CD4-positive, alpha-beta T cell treated with Interleukin-6 for 4 hours (primary cell): Measurements from ENCODE around the gene LENG1.
A peak's percentile ranks its signal among the peaks of the same experiment; 100 is the strongest.

Source experiments
- DNase-seq: peaks from one replicate; pipeline ENCODE4 v3.0.0-alpha.2; 2020; ENCODE audit warnings: mixed read lengths

The LENG1 gene

DNA sequence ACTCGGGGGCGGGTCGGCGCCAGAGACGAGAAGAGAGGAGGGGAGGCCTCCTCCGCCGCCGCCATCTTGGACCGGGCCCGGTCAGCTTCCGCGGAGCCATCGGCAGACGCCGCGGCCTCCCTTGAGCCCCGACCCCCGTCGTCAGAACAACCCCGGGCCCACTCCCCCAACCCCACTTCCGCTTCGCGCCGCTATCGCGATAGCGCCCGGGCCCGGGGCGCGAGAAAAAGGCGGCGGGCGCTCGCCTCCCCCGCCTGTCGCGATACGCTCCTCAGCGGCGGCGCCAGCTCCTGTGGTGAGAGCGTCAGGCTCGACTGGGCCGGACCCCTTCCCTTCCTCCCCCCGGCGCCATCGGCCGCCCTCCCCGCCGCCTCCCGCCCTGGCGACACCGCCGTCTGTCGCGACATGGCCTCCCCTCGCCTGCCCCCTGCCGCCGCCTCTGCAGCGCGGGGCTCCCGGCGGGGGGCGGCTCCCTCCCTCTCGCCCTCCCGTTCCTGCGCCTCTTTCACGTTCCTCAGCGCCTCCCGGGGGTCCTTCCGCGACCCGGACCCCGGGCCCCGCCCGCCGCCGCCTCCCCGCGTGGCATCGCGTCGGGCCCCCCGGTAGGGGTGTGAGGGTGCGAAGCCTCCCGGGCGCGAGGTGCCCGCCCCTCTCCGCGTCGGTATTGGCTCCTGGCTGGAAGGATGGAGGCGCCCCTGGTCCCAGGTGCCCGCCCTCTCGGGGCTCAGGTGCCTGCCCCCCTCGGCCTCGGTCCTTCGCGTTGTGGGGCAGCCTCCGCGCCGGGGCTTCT, 21.6 kb downstream of the LENG1 start, which contains the start of gene CNOT3:
Gene CNOT3 (plus strand): TSS at position 64 of the 790 bp plus-strand sequence. CDS start 5,217 bp downstream, outside the sequence.
- peak; percentile 38 for DNase-seq

DNA sequence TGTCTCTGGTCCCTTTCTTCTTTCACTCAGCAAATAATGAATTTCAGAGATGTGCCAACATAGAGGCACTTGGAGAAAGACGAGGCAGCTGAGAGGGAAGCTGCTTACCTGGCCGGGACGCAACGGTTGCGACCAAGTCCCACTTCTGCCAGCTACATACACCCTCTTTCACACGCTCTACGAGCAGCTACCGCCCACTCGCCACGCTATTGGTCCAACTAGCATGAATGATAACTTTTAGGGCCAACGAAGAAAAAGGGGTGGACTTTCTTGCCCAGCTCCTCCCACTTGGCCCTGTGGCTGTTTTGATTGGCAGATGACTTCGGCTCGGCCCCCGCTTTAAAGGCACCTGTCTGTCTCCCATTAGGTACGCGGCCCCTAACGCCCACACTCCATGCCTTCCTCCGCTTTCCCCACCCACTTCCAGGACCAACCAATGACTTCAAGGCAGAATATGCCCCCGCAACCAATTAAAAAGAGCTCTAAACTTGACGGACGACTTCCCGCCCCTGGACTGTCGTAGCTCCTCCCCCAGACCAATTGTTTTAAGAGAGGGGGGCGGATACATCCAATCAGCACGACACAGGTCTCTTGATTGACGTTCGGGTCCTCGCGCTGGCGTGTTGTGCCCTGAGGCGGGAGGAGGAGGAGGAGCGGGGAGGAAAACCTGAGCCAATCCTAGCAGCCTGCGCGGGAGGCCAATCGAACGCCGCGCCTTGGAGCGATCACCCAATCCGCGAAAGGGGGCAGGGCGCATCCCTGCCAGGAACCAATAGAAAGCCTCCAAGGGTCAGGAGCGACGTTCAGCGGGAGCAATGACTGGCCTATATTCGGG, 22.4 kb downstream of the LENG1 start:
- DNase-seq: peak; percentile 99

GRCh38 chr19:54136086-54136863, 23.2 kb downstream of the LENG1 start:
- DNase-seq: no peak

DNA sequence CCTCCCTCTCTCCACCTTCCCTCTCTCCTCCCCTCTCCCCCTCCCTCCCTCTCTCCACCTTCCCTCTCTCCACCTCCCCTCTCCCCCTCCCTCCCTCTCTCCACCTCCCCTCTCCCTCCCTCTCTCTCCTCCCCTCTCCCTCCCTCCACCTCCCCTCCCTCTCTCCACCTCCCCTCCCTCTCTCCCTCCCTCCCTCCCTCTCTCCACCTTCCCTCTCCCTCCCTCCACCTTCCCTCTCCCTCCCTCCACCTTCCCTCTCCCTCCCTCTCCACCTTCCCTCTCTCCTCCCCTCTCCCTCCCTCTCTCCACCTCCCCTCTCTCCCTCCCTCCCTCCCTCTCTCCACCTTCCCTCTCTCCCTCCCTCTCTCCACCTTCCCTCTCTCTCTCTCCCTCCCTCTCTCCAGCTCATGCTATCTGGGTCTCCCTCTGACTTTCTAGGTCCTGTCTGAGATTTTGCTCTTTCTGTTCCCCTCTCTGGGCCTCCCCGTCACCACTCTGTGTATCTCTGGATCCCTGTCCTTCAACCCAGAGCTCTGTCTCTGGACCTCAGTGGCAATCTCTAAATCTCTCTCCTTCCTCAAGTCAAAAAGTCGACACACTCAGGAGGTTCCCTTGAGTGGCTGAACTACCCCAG, 25.4 kb downstream of the LENG1 start:
- no peak for DNase-seq

GRCh38 chr19:54133312-54133956, 26.1 kb downstream of the LENG1 start:
- peak; percentile 22 for DNase-seq

GRCh38 chr19:54129617-54129996, 29.9 kb downstream of the LENG1 start:
- DNase-seq: no peak

DNA sequence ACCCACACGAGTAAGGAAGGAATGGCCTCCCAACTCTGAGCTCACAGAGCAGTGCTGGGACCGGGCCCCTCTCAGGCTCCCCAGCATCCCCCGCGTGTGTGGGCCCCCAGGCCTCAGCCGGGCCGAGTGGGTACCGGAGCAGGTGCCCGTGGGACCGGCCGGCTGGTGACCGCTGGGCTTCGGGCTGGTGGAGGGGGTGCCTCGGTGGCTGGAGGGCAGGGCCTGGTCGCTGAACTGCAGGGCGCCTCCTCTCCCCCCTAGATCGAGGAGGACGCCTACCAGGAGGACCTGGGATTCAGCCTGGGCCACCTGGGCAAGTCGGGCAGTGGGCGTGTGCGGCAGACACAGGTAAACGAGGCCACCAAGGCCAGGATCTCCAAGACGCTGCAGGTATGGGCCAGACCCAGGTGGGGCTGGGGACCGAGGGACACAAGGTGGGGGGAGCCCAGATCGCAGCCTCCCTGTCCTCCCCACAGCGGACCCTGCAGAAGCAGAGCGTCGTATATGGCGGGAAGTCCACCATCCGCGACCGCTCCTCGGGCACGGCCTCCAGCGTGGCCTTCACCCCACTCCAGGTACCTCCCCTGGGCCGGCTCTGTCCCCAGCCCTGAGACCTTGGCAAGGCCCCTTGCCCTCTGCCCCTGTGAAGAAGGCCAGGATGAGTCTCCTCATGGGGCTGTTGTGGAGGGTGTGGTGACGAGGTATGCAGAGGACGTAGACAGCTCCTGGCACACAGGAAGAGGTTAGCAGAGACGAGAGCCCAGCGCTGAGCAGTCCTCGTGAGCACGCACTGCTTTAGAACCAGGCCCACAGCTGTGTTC, 30.5 kb downstream of the LENG1 start:
- no peak for DNase-seq

GRCh38 chr19:54128441-54128725, 31.1 kb downstream of the LENG1 start:
- no peak for DNase-seq

- no peak for DNase-seq
Measured at GRCh38 chr19:54127688-54128440, 31.7 kb downstream of the LENG1 start.

- DNase-seq: no peak
Measured at GRCh38 chr19:54125713-54126112, 33.8 kb downstream of the LENG1 start.

DNA sequence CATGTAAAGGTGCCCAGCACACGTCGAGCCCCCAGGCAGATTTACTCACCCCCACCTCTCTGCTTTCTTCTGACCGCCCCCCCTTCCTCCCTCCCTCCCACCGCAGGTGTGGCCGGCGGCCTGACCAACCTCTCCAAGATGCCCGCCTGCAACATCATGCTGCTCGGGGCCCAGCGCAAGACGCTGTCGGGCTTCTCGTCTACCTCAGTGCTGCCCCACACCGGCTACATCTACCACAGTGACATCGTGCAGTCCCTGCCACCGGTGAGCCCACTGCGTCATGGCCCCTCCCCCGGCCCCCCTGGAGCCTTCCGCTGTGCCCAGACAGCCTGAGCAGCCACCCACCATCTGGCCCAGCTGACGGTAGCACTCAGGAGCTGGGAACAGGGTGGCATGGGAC, 35.1 kb downstream of the LENG1 start:
- DNase-seq: no peak

GRCh38 chr19:54123682-54124081, 35.8 kb downstream of the LENG1 start:
- DNase-seq: no peak

- DNase-seq: no peak
Measured at GRCh38 chr19:54121259-54121658, 38.3 kb downstream of the LENG1 start.

DNA sequence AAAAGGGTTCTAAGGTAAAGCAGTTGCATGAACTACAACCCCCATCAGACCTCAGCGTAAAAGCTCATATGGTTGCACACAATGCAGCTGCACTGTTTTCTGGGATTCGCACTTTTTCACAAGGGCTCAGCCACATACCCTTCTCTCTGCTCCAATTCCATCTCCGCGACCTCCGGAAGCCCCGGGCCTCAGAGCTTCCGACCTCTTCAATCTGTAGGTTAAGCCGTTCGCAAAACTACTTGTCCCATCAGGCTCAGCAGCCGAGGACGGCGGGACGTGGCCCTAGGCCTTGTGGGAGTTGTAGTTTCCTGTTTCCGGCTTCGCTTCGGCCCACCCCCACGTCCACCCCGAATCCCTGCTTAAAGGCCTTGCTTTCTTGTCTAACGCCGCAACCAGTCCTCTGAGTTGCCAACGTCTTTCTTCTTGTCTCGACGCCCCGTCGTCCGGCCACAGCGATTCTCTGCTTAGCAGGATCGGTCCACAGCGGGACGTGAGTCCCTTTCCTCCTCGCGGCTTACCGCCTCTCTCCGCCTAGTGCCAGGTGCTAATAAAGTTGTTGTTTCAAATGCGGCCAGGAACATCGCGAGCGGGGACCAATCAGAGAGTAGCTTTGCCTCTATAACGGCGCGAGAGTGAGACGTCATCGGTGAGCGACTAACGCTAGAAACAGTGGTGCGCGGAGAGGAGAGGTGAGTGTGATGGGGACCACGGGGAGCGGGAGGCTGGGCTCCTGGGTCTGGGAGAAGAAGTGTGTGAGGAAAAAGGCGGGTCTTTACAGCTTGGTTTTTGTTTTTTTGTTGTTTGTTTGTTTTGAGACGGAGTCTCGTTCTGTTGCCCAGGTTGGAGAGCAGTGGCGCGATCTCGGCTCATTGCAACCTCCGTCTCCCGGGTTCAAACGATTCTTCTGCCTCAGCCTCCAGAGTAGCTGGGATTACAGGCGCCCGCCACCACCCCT, 44.1 kb downstream of the LENG1 start, which contains the start of the genes PRPF31 and TFPT:
Gene PRPF31 (plus strand): TSS at position 646 of the 955 bp plus-strand sequence. CDS start 2,525 bp downstream, outside the sequence.
Gene TFPT (minus strand): TSS at position 549 of the 955 bp plus-strand sequence. CDS start 388 bp downstream, at position 161.
- DNase-seq: peak; percentile 96

GRCh38 chr19:54114340-54115108, 45.0 kb downstream of the LENG1 start:
- peak; percentile 64 for DNase-seq

DNA sequence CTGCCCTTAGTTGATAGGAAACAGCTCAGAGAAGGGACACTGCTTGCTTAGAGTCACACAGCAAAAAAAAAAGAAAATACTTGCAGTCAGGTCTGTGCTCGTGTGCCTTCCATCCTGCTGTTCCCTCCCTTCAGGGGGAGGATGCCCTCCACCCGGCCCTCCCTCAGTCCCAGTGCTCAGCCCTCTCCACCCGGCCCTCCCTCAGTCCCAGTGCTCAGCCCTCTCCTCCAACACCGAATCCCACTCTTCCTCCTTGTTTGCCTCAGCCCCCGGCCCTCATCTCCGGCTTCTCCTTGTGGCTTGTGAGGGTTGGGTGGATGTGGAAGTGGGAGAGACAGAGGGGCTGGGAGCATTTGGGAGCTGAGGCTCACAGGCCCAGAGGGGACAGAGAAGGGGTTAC, 49.9 kb downstream of the LENG1 start:
- DNase-seq: no peak

DNA sequence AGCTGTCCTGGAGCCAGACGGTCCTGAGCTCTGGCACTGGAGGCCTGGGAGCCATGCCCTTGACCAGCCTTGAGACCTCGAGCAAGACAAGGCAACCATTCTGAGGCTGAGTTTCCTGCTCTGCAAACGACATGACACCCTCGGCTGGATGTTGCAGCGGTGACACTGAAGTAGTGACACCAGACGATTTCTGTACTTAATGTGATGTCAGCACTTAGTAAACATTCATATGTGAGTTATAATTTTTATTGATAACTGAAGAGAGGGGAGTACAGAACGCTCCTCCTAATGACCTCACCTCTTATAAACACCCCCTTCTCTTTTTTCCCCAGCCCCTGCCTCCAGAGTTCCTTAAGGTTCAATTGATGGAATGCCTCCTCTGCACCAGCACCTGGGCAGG, 51.0 kb downstream of the LENG1 start:
- DNase-seq: no peak

GRCh38 chr19:54107876-54108490, 51.5 kb downstream of the LENG1 start:
- DNase-seq: no peak
